ENCODE data around the gene VIPR2.

DNA sequence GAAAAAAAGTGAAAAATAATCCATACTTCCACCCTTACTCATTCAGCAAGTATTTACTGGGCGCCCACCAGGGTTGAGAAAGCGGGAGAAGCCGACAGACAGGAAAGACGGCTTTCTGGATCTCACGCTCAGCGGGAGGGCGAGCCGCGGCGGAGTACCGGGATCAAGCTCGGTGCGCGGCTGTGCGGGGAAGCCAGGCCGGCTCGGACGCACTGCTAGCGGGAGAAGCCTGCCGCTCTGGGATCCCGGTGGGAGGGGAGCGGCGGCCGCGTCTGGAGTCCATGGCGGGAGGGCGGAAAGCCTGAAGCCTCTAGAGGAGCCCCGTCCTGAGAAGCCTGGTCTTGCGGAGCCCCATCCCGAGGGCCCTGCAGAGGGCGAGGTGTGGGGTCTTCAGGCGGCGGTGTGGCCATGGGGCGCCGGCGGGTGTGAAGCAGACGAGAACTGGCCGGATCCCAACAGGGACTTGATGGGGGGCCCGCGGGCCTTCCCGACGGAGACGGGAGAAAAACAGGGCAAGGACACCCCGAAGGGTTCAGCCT is 82.9 kb downstream of the VIPR2 start:
- TF ChIP-seq, protein P1, sequence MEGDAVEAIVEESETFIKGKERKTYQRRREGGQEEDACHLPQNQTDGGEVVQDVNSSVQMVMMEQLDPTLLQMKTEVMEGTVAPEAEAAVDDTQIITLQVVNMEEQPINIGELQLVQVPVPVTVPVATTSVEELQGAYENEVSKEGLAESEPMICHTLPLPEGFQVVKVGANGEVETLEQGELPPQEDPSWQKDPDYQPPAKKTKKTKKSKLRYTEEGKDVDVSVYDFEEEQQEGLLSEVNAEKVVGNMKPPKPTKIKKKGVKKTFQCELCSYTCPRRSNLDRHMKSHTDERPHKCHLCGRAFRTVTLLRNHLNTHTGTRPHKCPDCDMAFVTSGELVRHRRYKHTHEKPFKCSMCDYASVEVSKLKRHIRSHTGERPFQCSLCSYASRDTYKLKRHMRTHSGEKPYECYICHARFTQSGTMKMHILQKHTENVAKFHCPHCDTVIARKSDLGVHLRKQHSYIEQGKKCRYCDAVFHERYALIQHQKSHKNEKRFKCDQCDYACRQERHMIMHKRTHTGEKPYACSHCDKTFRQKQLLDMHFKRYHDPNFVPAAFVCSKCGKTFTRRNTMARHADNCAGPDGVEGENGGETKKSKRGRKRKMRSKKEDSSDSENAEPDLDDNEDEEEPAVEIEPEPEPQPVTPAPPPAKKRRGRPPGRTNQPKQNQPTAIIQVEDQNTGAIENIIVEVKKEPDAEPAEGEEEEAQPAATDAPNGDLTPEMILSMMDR (conservative IDR thresholded peaks at IDR 0.05; ENCODE audit: low read depth in 2 of 2), result no peak
- TF ChIP-seq POLR2AphosphoS5 (IDR thresholded peaks at IDR 0.05; ENCODE audit: low read depth) (no peak), EZH2 (IDR thresholded peaks at IDR 0.05; ENCODE audit: low read depth, unreplicated experiment) (no peak), CREB1 (CRISPR knock-in tag; IDR thresholded peaks at IDR 0.05; ENCODE audit: low read depth) (no peak)

All from GM23338 (cell line).